Limb (tissue), 2 donors: ENCODE results near the gene ALG1.
"Not testable (repeated sequence)": the region's sequence is repeated elsewhere in the genome, so short reads cannot be mapped to it uniquely, and the experiment has no call there.

Experiments used
- DNase-seq, 2 donors: peaks; one replicate each; pipeline ENCODE4 v3.0.0-alpha.2; 2016; ENCODE audit errors: extremely low spot score in 2 of 2

Gene ALG1

GRCh38 chr16:5073279-5073629, 1.6 kb downstream of the ALG1 start:
- DNase-seq, result no peak

GRCh38 chr16:5073771-5074170, 2.1 kb downstream of the ALG1 start:
- DNase-seq, result not testable (repeated sequence)

GRCh38 chr16:5075637-5076036, 4.0 kb downstream of the ALG1 start:
- no peak for DNase-seq

- DNase-seq, result no peak
These were observed 5.7 kb downstream of the ALG1 start for GRCh38 chr16:5077304-5077703.

DNA sequence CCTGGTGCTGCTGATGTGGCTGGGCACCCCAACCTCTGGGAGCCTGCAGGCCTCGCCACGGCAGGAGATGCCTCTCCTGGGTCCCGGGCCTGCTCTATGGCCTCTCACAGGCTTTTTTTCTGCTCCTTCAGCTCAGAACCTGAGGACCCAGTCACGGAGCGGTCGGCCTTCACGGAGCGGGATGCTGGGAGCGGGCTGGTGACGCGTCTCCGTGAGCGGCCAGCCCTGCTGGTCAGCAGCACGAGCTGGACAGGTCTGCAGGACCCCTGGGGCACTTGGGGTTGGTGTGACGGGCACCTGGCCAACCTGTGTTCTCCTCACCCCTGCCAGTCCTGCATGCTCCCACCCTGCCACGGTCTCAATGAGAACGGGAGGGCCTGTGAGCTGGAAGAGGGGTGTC, 7.0 kb downstream of the ALG1 start:
- DNase-seq, result no peak

DNA sequence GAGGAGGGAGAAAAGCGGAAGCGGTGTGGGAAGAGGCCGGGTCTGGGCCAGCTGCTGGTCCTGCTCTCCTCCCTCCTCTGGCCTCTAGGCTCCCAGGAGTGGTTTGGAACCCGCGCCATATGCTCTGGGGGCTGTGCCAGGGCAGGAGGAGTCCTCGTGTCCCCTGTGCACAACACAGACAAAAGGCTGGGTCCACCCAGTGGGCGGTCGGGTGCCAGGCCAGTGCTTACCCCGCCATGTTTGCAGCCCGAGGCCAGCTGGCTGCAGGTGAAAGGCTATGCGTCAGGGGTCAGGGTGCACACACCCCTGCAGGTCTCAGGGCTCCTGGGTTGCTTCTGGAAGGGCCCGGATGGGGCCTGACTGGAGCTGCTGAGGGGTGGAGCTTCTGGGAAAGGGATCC, 8.8 kb downstream of the ALG1 start:
- DNase-seq, result not testable (repeated sequence)

DNA sequence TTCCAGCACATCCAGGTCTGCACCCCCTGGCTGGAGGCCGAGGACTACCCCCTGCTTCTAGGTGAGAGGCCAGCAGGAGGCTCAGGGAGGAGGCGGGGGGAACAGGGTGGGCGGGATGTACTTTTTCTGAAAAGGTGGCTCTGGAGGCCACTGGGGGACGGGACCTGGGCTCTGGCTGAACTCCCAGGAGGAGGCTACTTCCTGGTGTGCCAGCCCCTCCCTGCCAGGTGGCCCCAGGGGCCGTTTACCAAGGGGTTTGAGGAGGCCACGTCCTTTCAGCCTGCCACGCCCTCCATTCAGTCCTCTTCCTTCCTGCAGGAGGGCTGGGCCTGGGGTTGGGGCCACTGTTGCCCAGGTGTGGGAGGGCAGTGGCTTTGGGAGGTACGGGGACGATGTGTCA, 9.4 kb downstream of the ALG1 start:
- not testable (repeated sequence) for DNase-seq

DNA sequence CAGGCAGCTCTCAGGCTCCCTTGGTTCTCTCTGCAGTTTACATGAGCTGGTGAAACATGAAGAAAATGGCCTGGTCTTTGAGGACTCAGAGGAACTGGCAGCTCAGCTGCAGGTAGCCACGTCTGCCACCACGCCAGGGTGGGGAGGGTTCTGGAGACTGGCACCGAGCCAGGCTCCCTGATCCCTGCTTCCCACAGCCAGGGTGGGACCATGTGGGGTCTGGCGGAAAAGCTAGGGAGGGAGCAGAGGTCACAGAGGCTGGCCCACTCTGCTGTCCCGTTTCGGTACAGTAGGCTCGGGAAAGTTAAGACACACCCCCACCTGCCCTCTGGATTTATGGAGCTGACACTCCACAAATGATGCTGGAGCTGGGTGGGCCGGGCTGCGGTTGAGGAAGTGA, 12.0 kb downstream of the ALG1 start:
- DNase-seq, result not testable (repeated sequence)

- not testable (repeated sequence) for DNase-seq
These were observed 12.6 kb downstream of the ALG1 start for GRCh38 chr16:5084099-5084731.

GRCh38 chr16:5084802-5085201, 13.2 kb downstream of the ALG1 start:
- peak in 1 of 2 donors; percentile 52 for DNase-seq

GRCh38 chr16:5085716-5086115, 14.1 kb downstream of the ALG1 start:
- DNase-seq, result not testable (repeated sequence)

- DNase-seq, result not testable (repeated sequence)
These were observed 16.6 kb downstream of the ALG1 start for GRCh38 chr16:5088086-5088790.

GRCh38 chr16:5088936-5089335, 17.3 kb downstream of the ALG1 start:
- not testable (repeated sequence) for DNase-seq

- not testable (repeated sequence) for DNase-seq
These were observed 18.4 kb downstream of the ALG1 start for GRCh38 chr16:5089911-5090555.

- DNase-seq, result not testable (repeated sequence)
These were observed 18.9 kb downstream of the ALG1 start for GRCh38 chr16:5090592-5090991.

GRCh38 chr16:5093081-5093480, 21.4 kb downstream of the ALG1 start:
- DNase-seq, result not testable (repeated sequence)

GRCh38 chr16:5093746-5094145, 22.1 kb downstream of the ALG1 start:
- DNase-seq, result not testable (repeated sequence)

DNA sequence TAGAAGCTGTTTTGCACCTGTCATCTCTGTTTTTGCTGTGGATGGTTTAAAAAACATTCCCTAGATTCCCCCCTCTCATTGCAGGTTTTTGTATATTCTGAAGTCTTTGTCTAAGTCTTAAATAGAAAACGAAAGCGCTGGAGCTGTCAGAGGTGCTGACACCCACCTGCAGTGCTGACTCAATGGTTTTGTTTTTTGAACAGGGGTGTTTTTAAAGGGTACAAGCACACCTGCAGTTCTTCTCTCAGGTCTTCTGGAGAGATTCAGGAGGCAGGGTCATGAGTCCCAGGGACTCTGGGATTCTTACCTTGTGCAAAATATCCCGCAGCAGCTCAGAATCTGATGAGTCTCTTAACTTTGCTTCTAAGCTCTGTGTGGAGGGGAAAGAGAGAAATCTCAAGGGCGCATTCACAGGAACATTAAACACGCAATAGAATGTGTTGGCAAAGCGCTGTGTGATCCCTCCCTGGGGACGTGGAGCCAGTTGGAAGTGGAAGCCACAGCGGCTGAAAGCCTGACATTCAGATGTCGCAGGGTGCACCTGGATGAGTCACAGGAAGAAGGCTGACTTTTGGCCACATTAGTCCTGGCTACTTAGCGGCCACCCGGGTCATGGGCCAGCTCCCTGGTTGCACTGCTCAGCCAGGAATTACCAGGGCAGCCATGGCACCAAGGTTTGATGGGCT, 23.6 kb downstream of the ALG1 start:
- DNase-seq, result not testable (repeated sequence)

DNA sequence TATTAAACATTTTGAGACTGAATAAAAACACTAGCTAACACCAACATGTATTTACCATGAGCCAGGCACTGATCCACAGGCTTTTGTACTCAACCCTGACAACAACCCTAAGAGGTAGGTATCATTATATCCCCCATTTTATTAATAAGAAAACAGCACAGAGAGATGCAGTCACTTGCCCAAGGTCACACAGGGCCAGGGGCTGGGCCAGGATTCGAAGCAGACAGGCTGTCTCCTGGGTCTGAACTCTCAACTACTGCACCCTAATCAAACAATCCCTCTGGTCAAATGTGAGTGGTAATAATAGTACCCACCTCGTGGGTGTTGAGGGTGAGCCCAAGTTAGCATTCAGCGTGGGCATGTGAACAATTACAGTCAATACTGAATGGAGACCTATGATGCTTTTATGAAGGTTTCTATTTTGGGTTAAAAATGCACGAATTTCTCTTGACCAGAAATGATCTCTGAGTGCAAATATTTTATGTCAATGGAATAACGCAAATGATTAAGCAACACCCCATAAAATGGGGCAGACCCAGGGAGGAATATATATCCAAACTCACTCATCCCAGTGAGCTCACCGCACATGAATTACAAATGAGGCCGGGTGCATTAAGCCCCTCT, 24.9 kb downstream of the ALG1 start:
- DNase-seq, result not testable (repeated sequence)

DNA sequence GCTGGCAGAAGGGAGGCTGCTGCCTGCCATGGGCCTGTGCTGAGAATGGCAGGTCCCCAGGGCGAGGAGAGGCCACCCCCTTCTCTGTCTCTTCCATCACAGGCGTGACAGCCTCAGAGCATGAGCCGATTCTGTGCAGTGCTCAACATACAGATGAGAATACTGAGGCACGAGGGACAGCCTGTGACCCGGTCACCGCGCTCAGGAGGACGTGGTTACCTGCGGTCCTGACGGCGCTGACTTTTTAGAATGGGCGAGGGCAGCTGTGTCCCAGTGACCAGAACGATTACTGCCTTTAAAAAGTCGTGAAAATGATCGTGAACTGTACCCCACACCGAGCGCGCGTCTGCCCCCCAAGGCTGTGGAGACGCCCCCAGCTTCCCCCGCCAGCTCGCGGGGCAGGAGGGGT, 25.4 kb downstream of the ALG1 start:
- peak in 1 of 2 donors; percentile 62 for DNase-seq

DNA sequence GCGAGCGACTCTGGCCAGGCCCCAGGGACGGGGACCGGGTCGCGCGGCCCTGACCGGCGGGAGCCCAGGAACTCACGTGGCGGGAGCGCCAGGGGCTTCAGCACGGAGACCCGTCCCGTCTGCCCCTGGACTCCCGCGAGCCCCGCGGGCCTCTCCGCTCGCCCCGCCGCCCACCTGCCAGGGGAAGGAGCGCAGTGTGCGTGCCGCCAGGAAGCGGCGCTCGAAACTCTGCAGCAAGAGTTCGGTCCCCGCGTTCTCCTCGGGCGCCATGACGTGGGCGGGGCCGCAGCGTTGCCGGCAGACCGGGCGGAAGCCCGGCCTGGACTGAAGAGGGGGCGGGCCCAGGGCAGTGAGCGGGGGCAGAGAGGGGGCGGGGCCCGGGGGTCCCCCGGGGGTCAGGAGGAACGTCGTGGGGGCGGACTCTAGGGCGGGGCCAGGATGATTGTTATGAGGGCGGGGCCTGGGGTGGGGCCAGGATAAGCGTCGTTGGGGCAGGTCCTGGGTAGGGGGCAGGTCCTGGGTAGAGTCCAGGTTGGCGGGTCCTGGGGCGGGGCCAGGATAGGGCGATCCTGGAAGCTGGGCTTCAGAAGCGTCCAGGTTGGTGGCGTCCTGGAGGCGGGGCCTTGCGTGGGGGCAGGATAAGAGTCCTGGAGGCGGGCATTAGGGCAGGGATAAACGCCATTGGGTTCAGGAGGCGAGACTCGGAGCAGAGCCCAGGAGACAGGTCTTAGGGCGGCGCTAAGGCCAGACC, 26.0 kb downstream of the ALG1 start, which contains the start of gene EEF2KMT:
Gene EEF2KMT (minus strand): TSS at position 326 of the 751 bp plus-strand sequence. CDS start 56 bp downstream, at position 270.
- DNase-seq, result peak; percentile 97 to 99
